DMS 273 (cell line): ENCODE data around the gene CLDND1.

ENCODE experiments used
- DNase-seq: peaks from one replicate; lab custom pipeline; 2025; ENCODE audit not compliant: unreplicated experiment; lab: John Stamatoyannopoulos, UW

Gene CLDND1

GRCh38 chr3:98518816-98519215 is 3.9 kb downstream of the CLDND1 start:
- no peak for DNase-seq

DNA sequence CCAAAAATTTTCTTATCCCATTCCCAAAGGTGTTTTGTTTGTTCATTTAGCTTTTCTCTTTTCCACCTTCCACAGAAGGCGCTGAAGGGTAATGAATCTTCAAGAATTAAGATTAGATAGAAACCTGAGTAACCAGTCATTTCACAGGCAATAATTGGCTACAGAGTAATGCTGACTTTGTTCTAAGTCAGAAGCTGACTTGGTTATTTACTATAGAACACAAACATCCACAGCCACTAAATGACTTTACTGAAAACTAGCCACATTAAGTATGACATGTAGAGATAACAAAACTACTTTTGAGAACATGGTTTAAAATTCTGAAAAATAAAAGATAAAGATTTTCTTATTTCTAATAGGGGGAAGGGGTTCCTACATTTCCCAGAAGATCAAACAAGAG is 7.8 kb downstream of the CLDND1 start:
- DNase-seq, result no peak

- DNase-seq, result no peak
These were observed 9.0 kb downstream of the CLDND1 start for GRCh38 chr3:98513736-98514135.

- no peak for DNase-seq
These were observed 9.6 kb downstream of the CLDND1 start for GRCh38 chr3:98513091-98513511.

DNA sequence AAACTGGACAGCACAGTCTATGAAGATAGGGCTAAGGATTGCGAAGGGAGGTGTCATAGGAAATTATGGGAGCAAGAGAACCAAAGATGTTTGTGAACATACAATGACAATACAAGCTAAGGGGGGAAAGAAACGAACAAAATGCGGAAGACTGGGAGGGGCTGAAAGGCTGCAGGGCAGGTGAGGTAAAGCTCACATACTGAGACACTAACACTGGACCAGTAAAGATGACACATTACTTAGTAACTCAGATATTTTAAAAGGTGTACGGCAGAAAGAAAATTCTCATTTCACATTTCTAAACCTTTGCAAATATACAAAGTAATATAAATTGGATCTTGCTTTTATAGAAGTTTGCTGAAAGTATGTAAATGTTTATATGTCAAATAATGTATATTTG is 10.1 kb downstream of the CLDND1 start:
- DNase-seq, result no peak

- DNase-seq, result no peak
These were observed 14.1 kb downstream of the CLDND1 start for GRCh38 chr3:98508582-98508981.

GRCh38 chr3:98504539-98504938 is 18.2 kb downstream of the CLDND1 start:
- no peak for DNase-seq

DNA sequence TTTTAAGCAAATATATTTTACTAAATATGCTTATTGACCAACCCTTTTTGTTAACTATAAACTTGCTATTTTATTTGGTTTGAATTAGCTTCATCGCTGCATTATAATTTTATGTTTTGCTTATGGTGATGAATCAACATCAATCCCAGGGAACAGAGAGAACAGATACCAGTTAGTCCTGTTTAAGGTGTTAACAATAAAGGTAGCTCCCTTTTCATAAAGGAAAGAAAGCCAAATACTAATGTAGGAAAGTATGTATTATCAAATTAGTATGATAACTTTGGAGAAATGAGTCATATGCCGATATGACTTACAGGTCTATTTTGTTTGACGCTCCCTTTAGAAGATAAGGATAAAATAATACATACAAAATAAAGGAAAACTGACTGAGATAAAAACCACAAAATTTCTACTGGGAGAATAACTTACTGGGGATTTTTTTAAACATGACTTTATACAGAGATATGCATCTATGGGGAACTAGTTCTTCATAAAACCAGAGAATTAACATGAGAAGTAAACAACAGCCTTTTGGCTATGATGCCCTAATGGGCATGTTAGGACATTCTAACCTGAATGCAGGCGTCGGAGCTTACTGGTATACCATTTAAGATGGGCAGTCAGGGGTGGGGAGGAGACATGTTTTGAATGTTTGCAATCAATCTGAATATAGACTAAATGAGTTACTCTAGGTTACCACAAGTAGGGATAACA is 20.7 kb downstream of the CLDND1 start:
- no peak for DNase-seq

DNA sequence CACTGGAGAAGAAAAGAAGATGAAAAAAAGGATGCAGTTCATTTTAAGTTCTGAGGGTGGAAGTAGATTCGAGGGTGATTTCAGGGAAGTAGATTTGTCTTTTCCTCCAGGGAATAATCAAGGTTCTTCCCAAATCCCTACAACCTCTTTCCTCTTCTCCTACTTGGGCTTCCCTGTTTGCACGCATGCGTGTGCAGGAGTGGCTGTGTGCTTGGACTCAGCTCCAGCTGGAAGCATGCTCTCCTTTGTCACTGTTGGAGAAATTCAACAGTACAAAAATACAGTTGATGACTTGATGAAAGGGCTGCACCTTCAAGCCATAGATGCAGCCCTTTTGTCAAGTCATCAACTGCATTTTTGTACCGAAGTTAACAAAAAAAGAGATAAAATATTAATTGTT is 21.4 kb downstream of the CLDND1 start:
- no peak for DNase-seq

DNA sequence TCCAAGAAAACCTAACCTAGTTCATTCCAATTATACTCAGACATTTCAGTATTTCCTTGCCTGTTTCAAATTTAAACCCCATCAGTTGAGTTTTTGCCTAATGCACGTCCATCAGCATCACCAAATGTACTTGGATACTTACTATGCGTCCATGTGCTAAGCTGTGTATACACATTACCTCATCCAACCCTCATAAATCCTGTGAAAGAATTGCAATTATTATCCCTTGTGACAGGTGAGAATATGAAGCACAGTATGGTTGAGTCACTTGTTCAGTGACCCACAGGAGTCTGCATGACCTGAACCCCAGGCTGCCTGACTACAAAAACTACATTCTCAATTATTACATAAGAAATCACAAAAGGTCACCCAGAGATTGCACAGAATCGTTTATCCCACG is 22.7 kb downstream of the CLDND1 start:
- peak; percentile 15 for DNase-seq

GRCh38 chr3:98497381-98497780 is 25.3 kb downstream of the CLDND1 start, which contains the start of gene OR5K2:
Gene OR5K2 (plus strand): TSS chr3:98497681. CDS start chr3:98497681, 0 bp downstream.
- no peak for DNase-seq

DNA sequence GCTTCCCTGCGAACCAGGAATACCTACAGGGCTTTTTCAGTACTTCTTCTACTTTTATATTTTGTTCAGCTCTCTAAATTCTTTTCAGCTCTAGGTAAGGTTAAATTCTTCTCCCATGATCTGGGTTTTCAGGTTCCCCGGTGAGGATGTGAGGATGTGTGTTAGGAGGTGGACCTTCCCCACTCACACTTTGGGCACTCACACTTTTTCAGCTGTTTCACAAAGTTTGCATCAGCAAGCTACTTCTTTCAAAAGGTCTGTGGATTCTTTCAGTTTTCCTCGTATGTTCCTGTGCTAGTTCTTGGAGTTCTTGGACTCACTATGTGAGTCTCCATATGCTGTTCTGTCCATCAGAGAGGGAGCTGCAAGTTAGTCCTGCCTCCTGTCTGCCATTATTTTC is 39.1 kb downstream of the CLDND1 start:
- DNase-seq, result no peak

- DNase-seq, result no peak
These were observed 39.8 kb downstream of the CLDND1 start for GRCh38 chr3:98482717-98483482.
